Mesenchymal stem cell (in vitro differentiated cells and primary cell): ENCODE results near the gene PRR16.

Source experiments
- DNase-seq: peaks from one replicate; pipeline ENCODE4 v3.0.0-alpha.2; 2013
- H2AFZ ChIP-seq: one replicate; pipeline ENCODE4 v1.6.1; 2013; ENCODE audit warnings: low read depth, mild to moderate bottlenecking, control low read depth, inconsistent platforms, low read length, moderate library complexity
- H2AK5ac ChIP-seq: 2 replicates; pipeline ENCODE4 v1.6.1; 2013; ENCODE audit warnings: low read length, moderate library complexity, mild to moderate bottlenecking, inconsistent platforms; ENCODE audit not compliant: severe bottlenecking
- H2BK120ac ChIP-seq: one replicate; pipeline ENCODE4 v1.6.1; 2013; ENCODE audit warnings: low read depth, mild to moderate bottlenecking, inconsistent platforms, low read length, moderate library complexity
- H2BK12ac ChIP-seq, 2 experiments: one replicate each; pipeline ENCODE4 v1.6.1; 2013; ENCODE audit warnings: inconsistent platforms in 2 of 2, low read length in 2 of 2, mild to moderate bottlenecking in 2 of 2, moderate library complexity in 2 of 2, control low read depth in 1 of 2
- H2BK15ac ChIP-seq: one replicate; pipeline ENCODE4 v1.6.1; 2013; ENCODE audit warnings: mild to moderate bottlenecking, low read depth, inconsistent platforms; ENCODE audit not compliant: poor library complexity, severe bottlenecking
- H2BK5ac ChIP-seq: 2 replicates; pipeline ENCODE4 v1.6.1; 2013; ENCODE audit warnings: low read depth, mild to moderate bottlenecking, low read length, control low read depth, inconsistent platforms; ENCODE audit not compliant: poor library complexity, severe bottlenecking
- H3K14ac ChIP-seq, 2 experiments: one replicate each; pipeline ENCODE4 v1.6.1; 2013; ENCODE audit warnings: inconsistent platforms in 2 of 2, low read length in 2 of 2, control low read depth in 1 of 2, mild to moderate bottlenecking in 1 of 2, moderate library complexity in 1 of 2
- H3K18ac ChIP-seq, 2 experiments: one replicate each; pipeline ENCODE4 v1.6.1; 2013; ENCODE audit warnings: inconsistent platforms in 2 of 2, low read length in 2 of 2, control low read depth in 1 of 2, low read depth in 1 of 2, mild to moderate bottlenecking in 1 of 2
- H3K23ac ChIP-seq, 2 experiments: one replicate each; pipeline ENCODE4 v1.6.1; 2013; ENCODE audit warnings: inconsistent platforms in 2 of 2, low read length in 2 of 2, mild to moderate bottlenecking in 2 of 2, moderate library complexity in 2 of 2, control low read depth in 1 of 2
- H3K27ac ChIP-seq: 2 replicates; pipeline ENCODE4 v1.5.1; 2013; ENCODE audit warnings: mild to moderate bottlenecking, moderate library complexity, low read length, control low read depth, inconsistent platforms; ENCODE audit not compliant: poor library complexity, severe bottlenecking
- H3K27me3 ChIP-seq, 2 experiments: 2 replicates each; pipeline versions ENCODE4 v1.6.1 to v1.7.0; 2013; ENCODE audit warnings: low read length in 2 of 2, mild to moderate bottlenecking in 2 of 2, moderate library complexity in 2 of 2, control low read depth in 1 of 2, inconsistent platforms in 1 of 2; ENCODE audit not compliant: control insufficient read depth in 1 of 2, insufficient read depth in 1 of 2
- H3K36me3 ChIP-seq, 2 experiments: 2 replicates each; pipeline versions ENCODE4 v1.6.1 to v1.7.0; 2013; ENCODE audit warnings: low read length in 2 of 2, control low read depth in 1 of 2, inconsistent platforms in 1 of 2, low read depth in 1 of 2, mild to moderate bottlenecking in 1 of 2; ENCODE audit not compliant: insufficient read depth in 2 of 2, control insufficient read depth in 1 of 2
- H3K4ac ChIP-seq, 2 experiments: one replicate each; pipeline ENCODE4 v1.6.1; 2013; ENCODE audit warnings: inconsistent platforms in 2 of 2, low read length in 2 of 2, mild to moderate bottlenecking in 2 of 2, moderate library complexity in 2 of 2, control low read depth in 1 of 2, low read depth in 1 of 2
- H3K4me1 ChIP-seq: 2 replicates; pipeline ENCODE4 v1.6.1; 2013; ENCODE audit warnings: low read depth, low read length, control low read depth; ENCODE audit not compliant: control insufficient read depth, insufficient read depth
- H3K4me2 ChIP-seq: 2 replicates; pipeline ENCODE4 v1.6.1; 2013; ENCODE audit warnings: low read length, mild to moderate bottlenecking, inconsistent platforms; ENCODE audit not compliant: poor library complexity, severe bottlenecking
- H3K4me3 ChIP-seq, 2 experiments: 2 replicates each; pipeline versions ENCODE4 v1.5.1 to v1.7.0; 2013; ENCODE audit warnings: low read length in 2 of 2, mild to moderate bottlenecking in 2 of 2, control low read depth in 1 of 2, low read depth in 1 of 2; ENCODE audit not compliant: insufficient read depth in 1 of 2
- H3K79me1 ChIP-seq: replicated peaks from 2 replicates; pipeline ENCODE4 v1.6.1; 2013; ENCODE audit warnings: mild to moderate bottlenecking, control low read depth, low read length, inconsistent platforms; ENCODE audit not compliant: poor library complexity, severe bottlenecking
- H3K9ac ChIP-seq: 2 replicates; pipeline ENCODE4 v1.7.0; 2013; ENCODE audit warnings: mild to moderate bottlenecking, low read length, moderate library complexity
- H3K9me3 ChIP-seq: 2 replicates; pipeline ENCODE4 v1.7.0; 2013; ENCODE audit warnings: mild to moderate bottlenecking, low read length; ENCODE audit not compliant: control insufficient read depth
- H4K8ac ChIP-seq: one replicate; pipeline ENCODE4 v1.6.1; 2013; ENCODE audit warnings: inconsistent platforms, mild to moderate bottlenecking, low read length, moderate library complexity
- H4K91ac ChIP-seq: one replicate; pipeline ENCODE4 v1.6.1; 2013; ENCODE audit warnings: mild to moderate bottlenecking, low read length, inconsistent platforms
- WGBS: methylation state at CpG from one replicate; pipeline ENCODE4 v1.1.7; 2013; ENCODE audit warnings: mixed read lengths; 5-methylcytosine and 5-hydroxymethylcytosine counted together

Gene PRR16

GRCh38 chr5:120430572-120430971 lies 33.5 kb upstream of the PRR16 start:
- H3K27me3 ChIP-seq = no peaks in the 10 kb centered on the region
- no peak overlapping the region for H2BK15ac ChIP-seq
- no peak overlapping the region for H3K18ac ChIP-seq
- H3K4me1 ChIP-seq = no peaks in the 10 kb centered on the region
- H3K36me3 ChIP-seq = no peaks in the 10 kb centered on the region
- H3K23ac ChIP-seq = no peak overlapping the region
- H2BK120ac ChIP-seq = no peak overlapping the region
- no peak overlapping the region for H2BK12ac ChIP-seq
- DNase-seq = no peak
- no peak overlapping the region for H4K91ac ChIP-seq
- H3K9me3 ChIP-seq = peaks cover 40% of the 10 kb centered on the region
- no peak overlapping the region for H3K4ac ChIP-seq
- H3K14ac ChIP-seq = no peak overlapping the region
- H3K79me1 ChIP-seq = no peaks in the 10 kb centered on the region
- no peak overlapping the region for H3K27ac ChIP-seq
- no peak overlapping the region for H3K4me2 ChIP-seq
- H2BK5ac ChIP-seq = no peak overlapping the region
- no peak overlapping the region for H4K8ac ChIP-seq
- H3K4me3 ChIP-seq = no peak overlapping the region
- H3K9ac ChIP-seq = no peak overlapping the region
- H2AFZ ChIP-seq = no peak overlapping the region
- no peak overlapping the region for H2AK5ac ChIP-seq

GRCh38 chr5:120432861-120433260 lies 31.2 kb upstream of the PRR16 start:
- Histone ChIP-seq H3K14ac (no peak overlapping the region), H3K4me3 (no peak overlapping the region), H2AFZ (no peak overlapping the region), H3K4me2 (no peak overlapping the region), H3K27ac (no peak overlapping the region), H2AK5ac (no peak overlapping the region), H3K4me1 (no peaks in the 10 kb centered on the region), H2BK12ac (no peak overlapping the region), H4K91ac (no peak overlapping the region), H3K79me1 (no peaks in the 10 kb centered on the region), H3K36me3 (no peaks in the 10 kb centered on the region), H3K23ac (no peak overlapping the region), H3K9me3 (peaks cover 40% of the 10 kb centered on the region), H3K9ac (no peak overlapping the region), H4K8ac (no peak overlapping the region), H2BK5ac (no peak overlapping the region), H3K4ac (no peak overlapping the region), H3K27me3 (no peaks in the 10 kb centered on the region), H2BK120ac (no peak overlapping the region), H3K18ac (no peak overlapping the region), H2BK15ac (no peak overlapping the region)
- DNase-seq = no peak

DNA sequence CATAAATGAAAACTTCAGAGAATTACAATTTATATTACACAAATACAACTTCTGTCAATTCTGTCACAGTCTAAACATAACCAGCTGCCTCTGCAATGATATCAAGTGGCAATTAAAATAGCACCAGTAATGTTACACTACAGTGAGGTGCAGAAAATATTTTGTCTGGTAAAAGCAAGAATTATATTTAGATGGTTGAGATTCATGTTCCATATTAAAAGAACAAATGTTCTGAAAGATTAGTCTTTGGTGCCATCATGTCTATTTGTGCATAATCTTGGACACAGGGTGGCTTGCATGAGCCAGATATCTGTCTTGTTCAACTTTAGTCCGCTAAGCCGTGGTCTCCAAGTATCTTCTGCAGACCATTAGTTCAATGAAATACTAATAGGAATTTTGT lies 29.0 kb upstream of the PRR16 start:
- no peak overlapping the region for H4K8ac ChIP-seq
- H2BK15ac ChIP-seq = no peak overlapping the region
- no peak overlapping the region for H3K27ac ChIP-seq
- no peak overlapping the region for H2BK5ac ChIP-seq
- peaks cover 25% of the 10 kb centered on the region for H3K9me3 ChIP-seq
- H3K79me1 ChIP-seq = no peaks in the 10 kb centered on the region
- no peak overlapping the region for H2AK5ac ChIP-seq
- no peaks in the 10 kb centered on the region for H3K36me3 ChIP-seq
- no peaks in the 10 kb centered on the region for H3K4me1 ChIP-seq
- H3K18ac ChIP-seq = no peak overlapping the region
- H3K27me3 ChIP-seq = no peaks in the 10 kb centered on the region
- no peak overlapping the region for H2BK120ac ChIP-seq
- H3K4me3 ChIP-seq = no peak overlapping the region
- no peak for DNase-seq
- no peak overlapping the region for H2BK12ac ChIP-seq
- H2AFZ ChIP-seq = no peak overlapping the region
- H4K91ac ChIP-seq = no peak overlapping the region
- no peak overlapping the region for H3K4ac ChIP-seq
- no peak overlapping the region for H3K4me2 ChIP-seq
- H3K23ac ChIP-seq = no peak overlapping the region
- no peak overlapping the region for H3K9ac ChIP-seq
- 100% methylated on average over 1 of the region's 2 CpGs for WGBS
- no peak overlapping the region for H3K14ac ChIP-seq

- no peak overlapping the region for H3K18ac ChIP-seq
- H2BK5ac ChIP-seq = no peak overlapping the region
- H3K9ac ChIP-seq = no peak overlapping the region
- H3K14ac ChIP-seq = no peak overlapping the region
- no peak overlapping the region for H3K4me2 ChIP-seq
- no peak overlapping the region for H2BK12ac ChIP-seq
- H3K27me3 ChIP-seq = no peaks in the 10 kb centered on the region
- no peak overlapping the region for H3K4ac ChIP-seq
- no peak overlapping the region for H3K23ac ChIP-seq
- no peaks in the 10 kb centered on the region for H3K79me1 ChIP-seq
- H2BK120ac ChIP-seq = no peak overlapping the region
- no peak overlapping the region for H2AFZ ChIP-seq
- H2AK5ac ChIP-seq = no peak overlapping the region
- H4K91ac ChIP-seq = no peak overlapping the region
- H3K36me3 ChIP-seq = no peaks in the 10 kb centered on the region
- no peak overlapping the region for H2BK15ac ChIP-seq
- H3K9me3 ChIP-seq = peaks cover 6% of the 10 kb centered on the region
- no peak overlapping the region for H3K27ac ChIP-seq
- DNase-seq = no peak
- H4K8ac ChIP-seq = no peak overlapping the region
- WGBS = 94% methylated on average over 1 of the region's 1 CpG
- no peaks in the 10 kb centered on the region for H3K4me1 ChIP-seq
- H3K4me3 ChIP-seq = no peak overlapping the region
These were observed 27.1 kb upstream of the PRR16 start for GRCh38 chr5:120436996-120437395.
